Ramos (cell line): ENCODE results near the gene TRAF2.

Source experiments
- in situ Hi-C: fragments of 300-500 bp; cut with MboI; formaldehyde crosslinking; loops from one replicate; pipeline ENCODE4 v1.14.3; 2022; ENCODE audit warnings: low sequenced_read_pairs; ENCODE audit not compliant: unreplicated experiment

Gene TRAF2

GRCh38 chr9:136846376-136847087, 39.8 kb upstream of the TRAF2 start:
- in situ Hi-C loops = no loop called here

GRCh38 chr9:136847088-136847825, 39.1 kb upstream of the TRAF2 start:
- in situ Hi-C loops = no loop called here

GRCh38 chr9:136847826-136848392, 38.4 kb upstream of the TRAF2 start:
- in situ Hi-C loops = no loop called here

GRCh38 chr9:136848393-136849037, 37.8 kb upstream of the TRAF2 start:
- in situ Hi-C loops = no loop called here

- in situ Hi-C loops = no loop called here
Observed at GRCh38 chr9:136849038-136849959, 37.0 kb upstream of the TRAF2 start, which contains the start of gene PHPT1. Gene PHPT1 (plus strand): TSS chr9:136849409. CDS start chr9:136849431, 22 bp downstream.

GRCh38 chr9:136849960-136850865, 36.1 kb upstream of the TRAF2 start:
- in situ Hi-C loops = no loop called here

- in situ Hi-C loops = no loop called here
Observed at GRCh38 chr9:136850866-136851775, 35.2 kb upstream of the TRAF2 start.

- in situ Hi-C loops = no loop called here
Observed at GRCh38 chr9:136851941-136852663, 34.2 kb upstream of the TRAF2 start, which contains the start of gene MAMDC4. Gene MAMDC4 (plus strand): TSS chr9:136852346. CDS start chr9:136852417, 71 bp downstream.

- in situ Hi-C loops = no loop called here
Observed at GRCh38 chr9:136852664-136853595, 33.4 kb upstream of the TRAF2 start.

GRCh38 chr9:136853596-136854112, 32.7 kb upstream of the TRAF2 start:
- in situ Hi-C loops = no loop called here

- in situ Hi-C loops = no loop called here
Observed at GRCh38 chr9:136854113-136854841, 32.0 kb upstream of the TRAF2 start.

GRCh38 chr9:136854842-136855460, 31.4 kb upstream of the TRAF2 start:
- in situ Hi-C loops = no loop called here

- in situ Hi-C loops = no loop called here
Observed at GRCh38 chr9:136855461-136856078, 30.7 kb upstream of the TRAF2 start.

GRCh38 chr9:136856079-136856476, 30.2 kb upstream of the TRAF2 start:
- in situ Hi-C loops = no loop called here
